HEK293T (cell line): Measurements from ENCODE around the gene FPR3.

Source experiments
- CTCF ChIA-PET: fragments of 350-600 bp; formaldehyde crosslinking; extraction: SDS; loops from one replicate; lab custom pipeline; 2021; ENCODE audit warnings: antibody characterized with exemption, inconsistent platforms; lab: Yijun Ruan, JAX
- POLR2A ChIA-PET: fragments of 350-600 bp; formaldehyde crosslinking; extraction: SDS; loops from one replicate; lab custom pipeline; 2020; ENCODE audit warnings: antibody characterized with exemption, inconsistent platforms; lab: Yijun Ruan, JAX
- DNase-seq: peaks from one replicate; pipeline ENCODE4 v3.0.0; 2012; ENCODE audit warnings: mixed read lengths; ENCODE audit errors: extremely low spot score
- ARNT ChIP-seq: fragments of 450-650 bp; IDR thresholded peaks from 2 replicates; pipeline ENCODE4 v1.6.1; 2017; ENCODE audit warnings: mild to moderate bottlenecking
- BHLHE40 ChIP-seq: fragments of 450-650 bp; IDR thresholded peaks from 2 replicates; pipeline ENCODE4 v1.6.1; 2016; ENCODE audit warnings: mild to moderate bottlenecking, moderate library complexity, borderline replicate concordance
- CTBP1 ChIP-seq: fragments of 450-650 bp; IDR thresholded peaks from 2 replicates; pipeline ENCODE4 v1.6.1; 2016; ENCODE audit warnings: borderline replicate concordance
- ELF4 ChIP-seq: fragments of 450-650 bp; IDR thresholded peaks from 2 replicates; pipeline ENCODE4 v1.6.1; 2017; ENCODE audit warnings: antibody characterized with exemption
- FOXA1 ChIP-seq: fragments of 450-650 bp; IDR thresholded peaks from 2 replicates; pipeline ENCODE4 v1.6.1; 2016; ENCODE audit warnings: mild to moderate bottlenecking
- FOXK2 ChIP-seq: fragments of 450-650 bp; IDR thresholded peaks from 2 replicates; pipeline ENCODE4 v1.6.1; 2016; ENCODE audit warnings: mild to moderate bottlenecking
- FOXM1 ChIP-seq: fragments of 450-650 bp; IDR thresholded peaks from 2 replicates; pipeline ENCODE4 v1.6.1; 2017; ENCODE audit warnings: mild to moderate bottlenecking, borderline replicate concordance
- HDGF ChIP-seq: fragments of 450-650 bp; IDR thresholded peaks from 2 replicates; pipeline ENCODE4 v1.6.1; 2017; ENCODE audit warnings: antibody characterized with exemption, borderline replicate concordance
- L3MBTL2 ChIP-seq: fragments of 450-650 bp; conservative IDR thresholded peaks from 2 replicates; pipeline ENCODE4 v1.6.1; 2016; ENCODE audit warnings: mild to moderate bottlenecking
- LEF1 ChIP-seq: fragments of 450-650 bp; IDR thresholded peaks from 2 replicates; pipeline ENCODE4 v1.6.1; 2017; ENCODE audit warnings: mild to moderate bottlenecking, borderline replicate concordance
- NFRKB ChIP-seq: fragments of 450-650 bp; IDR thresholded peaks from 2 replicates; pipeline ENCODE4 v1.6.1; 2016; ENCODE audit warnings: mild to moderate bottlenecking, moderate library complexity
- SP1 ChIP-seq: fragments of 450-650 bp; IDR thresholded peaks from 2 replicates; pipeline ENCODE4 v1.6.1; 2017
- SUZ12 ChIP-seq: fragments of 450-650 bp; IDR thresholded peaks from 2 replicates; pipeline ENCODE4 v1.6.1; 2016; ENCODE audit warnings: mild to moderate bottlenecking
- TARDBP ChIP-seq: fragments of 450-650 bp; IDR thresholded peaks from 2 replicates; pipeline ENCODE4 v1.6.1; 2016
- ZNF384 ChIP-seq: fragments of 450-650 bp; IDR thresholded peaks from 2 replicates; pipeline ENCODE4 v1.6.1; 2016
- TF ChIP-seq, protein P1 (sequence below): fragments of 450-650 bp; IDR thresholded peaks from 2 replicates; pipeline ENCODE4 v1.6.1; 2016

Gene FPR3

DNA sequence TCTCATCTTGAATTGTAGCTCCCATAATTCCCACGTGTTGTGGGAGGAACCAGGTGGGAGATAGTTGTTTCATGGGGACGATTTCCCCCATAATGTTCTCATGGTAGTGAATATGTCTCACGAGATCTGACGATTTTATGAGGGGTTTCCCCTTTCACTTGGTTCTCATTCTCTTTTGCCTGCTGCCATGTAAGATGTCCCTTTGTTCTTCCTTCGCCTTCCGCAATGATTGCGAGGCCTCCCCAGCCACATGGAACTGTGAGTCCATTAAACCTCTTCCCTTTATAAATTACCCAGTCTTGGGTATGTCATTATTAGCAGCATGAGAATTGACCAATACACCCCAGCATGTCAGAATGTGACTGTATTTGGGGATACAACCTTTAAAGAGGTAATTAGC is 39.4 kb upstream of the FPR3 start:
- DNase-seq = no peak
- ChIA-PET POLR2A (no interaction called here), CTCF (no interaction called here)
- no peak for TF ChIP-seq LEF1
- TF ChIP-seq ZNF384 = no peak
- TF ChIP-seq FOXA1 = no peak
- TF ChIP-seq FOXM1 = no peak
- no peak for TF ChIP-seq ELF4
- TF ChIP-seq BHLHE40 = no peak
- TF ChIP-seq SUZ12 = no peak
- TF ChIP-seq, protein P1, sequence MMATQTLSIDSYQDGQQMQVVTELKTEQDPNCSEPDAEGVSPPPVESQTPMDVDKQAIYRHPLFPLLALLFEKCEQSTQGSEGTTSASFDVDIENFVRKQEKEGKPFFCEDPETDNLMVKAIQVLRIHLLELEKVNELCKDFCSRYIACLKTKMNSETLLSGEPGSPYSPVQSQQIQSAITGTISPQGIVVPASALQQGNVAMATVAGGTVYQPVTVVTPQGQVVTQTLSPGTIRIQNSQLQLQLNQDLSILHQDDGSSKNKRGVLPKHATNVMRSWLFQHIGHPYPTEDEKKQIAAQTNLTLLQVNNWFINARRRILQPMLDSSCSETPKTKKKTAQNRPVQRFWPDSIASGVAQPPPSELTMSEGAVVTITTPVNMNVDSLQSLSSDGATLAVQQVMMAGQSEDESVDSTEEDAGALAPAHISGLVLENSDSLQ = no peak
- no peak for TF ChIP-seq HDGF
- no peak for TF ChIP-seq SP1
- no peak for TF ChIP-seq L3MBTL2
- TF ChIP-seq NFRKB = no peak
- TF ChIP-seq FOXK2 = no peak
- TF ChIP-seq ARNT = no peak
- no peak for TF ChIP-seq TARDBP
- TF ChIP-seq CTBP1 = no peak

DNA sequence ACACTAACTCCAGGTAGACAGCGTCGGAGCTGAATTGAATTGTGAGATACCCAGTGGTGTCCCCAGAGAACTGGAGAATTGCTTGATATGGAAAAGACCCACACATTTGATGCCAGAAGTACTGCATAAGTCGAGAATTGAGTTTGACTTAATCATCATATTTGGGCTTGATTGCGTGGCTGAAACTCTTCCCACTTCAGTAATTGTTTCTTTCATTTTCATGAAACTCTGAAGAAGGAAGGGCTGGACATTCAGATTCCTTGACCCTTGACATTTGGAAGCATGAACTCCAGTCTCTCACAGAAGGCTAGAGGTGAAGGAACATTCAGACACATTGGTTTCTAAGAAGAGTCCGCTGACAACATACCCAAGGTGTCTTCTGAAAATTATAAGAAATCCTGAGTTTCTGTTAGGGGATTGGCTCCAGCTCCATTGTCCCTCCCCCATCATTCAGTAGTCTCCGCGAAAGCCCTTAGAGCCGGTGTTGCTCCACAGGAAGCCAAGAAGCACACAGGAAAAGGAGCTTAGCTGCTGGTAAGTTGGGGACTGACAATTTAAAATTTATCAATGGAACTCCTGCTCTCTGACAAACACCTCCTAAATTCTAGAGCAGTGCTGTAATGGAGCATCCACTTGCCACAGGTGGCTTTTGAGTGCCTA is 34.1 kb upstream of the FPR3 start, which contains the start of gene FPR2:
Gene FPR2, plus strand, starts transcription at position 484 of the 660 bp plus-strand sequence. CDS start 7,479 bp downstream, outside the sequence.
- no peak for DNase-seq
- TF ChIP-seq ZNF384 (no peak), ELF4 (no peak), FOXK2 (no peak), SP1 (no peak), LEF1 (no peak), HDGF (no peak), CTBP1 (no peak), L3MBTL2 (no peak), TARDBP (no peak), SUZ12 (no peak), ARNT (no peak), FOXA1 (no peak), NFRKB (no peak), BHLHE40 (no peak), FOXM1 (no peak)
- TF ChIP-seq, protein P1 = no peak
- ChIA-PET POLR2A (no interaction called here), CTCF (no interaction called here)

DNA sequence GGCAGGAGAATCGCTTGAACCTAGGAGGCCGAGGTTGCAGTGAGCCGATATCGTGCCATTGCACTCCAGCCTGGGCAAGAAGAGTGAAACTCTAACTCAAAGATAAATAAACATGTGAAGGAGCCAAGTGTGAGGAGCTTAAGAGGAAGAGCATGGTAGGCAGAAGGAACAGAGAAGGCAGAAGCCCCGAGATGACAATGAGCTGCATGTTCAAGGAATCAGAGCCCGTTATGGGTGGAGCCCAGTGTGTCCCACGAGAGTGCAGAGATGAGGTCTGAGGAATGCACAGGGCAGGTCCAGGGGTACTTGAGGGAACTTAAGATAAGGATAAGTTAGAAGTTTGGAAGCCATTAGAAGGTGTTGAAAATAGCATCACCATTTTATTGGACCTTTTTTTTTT is 33.3 kb upstream of the FPR3 start:
- no peak for DNase-seq
- CTCF ChIA-PET = no interaction called here
- POLR2A ChIA-PET = no interaction called here
- TF ChIP-seq, protein P1 = no peak
- TF ChIP-seq TARDBP (no peak), SP1 (no peak), ZNF384 (no peak), LEF1 (no peak), FOXA1 (no peak), ELF4 (no peak), CTBP1 (no peak), L3MBTL2 (no peak), HDGF (no peak), BHLHE40 (no peak)

DNA sequence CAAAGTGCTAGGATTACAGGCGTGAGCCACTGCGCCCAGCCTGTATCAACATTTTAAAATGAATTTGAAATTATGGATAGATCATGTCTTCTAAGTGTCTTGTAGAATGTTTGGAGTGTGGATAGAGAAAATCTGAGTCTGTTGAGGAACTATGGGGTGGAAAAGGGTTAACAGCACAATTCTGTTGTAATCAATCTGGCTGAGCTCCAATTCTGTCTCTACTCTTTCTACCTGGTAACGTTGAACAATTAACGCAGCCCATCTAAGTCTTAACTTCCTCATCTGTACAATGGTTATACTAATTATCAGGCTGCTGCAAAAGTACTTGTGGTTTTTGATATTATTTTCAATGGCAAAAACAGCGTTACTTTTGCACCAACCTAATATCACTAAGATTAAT is 29.9 kb upstream of the FPR3 start:
- ChIA-PET CTCF (no interaction called here), POLR2A (no interaction called here)
- DNase-seq = no peak
- TF ChIP-seq SP1 (no peak), FOXM1 (no peak)
- TF ChIP-seq, protein P1 = no peak

DNA sequence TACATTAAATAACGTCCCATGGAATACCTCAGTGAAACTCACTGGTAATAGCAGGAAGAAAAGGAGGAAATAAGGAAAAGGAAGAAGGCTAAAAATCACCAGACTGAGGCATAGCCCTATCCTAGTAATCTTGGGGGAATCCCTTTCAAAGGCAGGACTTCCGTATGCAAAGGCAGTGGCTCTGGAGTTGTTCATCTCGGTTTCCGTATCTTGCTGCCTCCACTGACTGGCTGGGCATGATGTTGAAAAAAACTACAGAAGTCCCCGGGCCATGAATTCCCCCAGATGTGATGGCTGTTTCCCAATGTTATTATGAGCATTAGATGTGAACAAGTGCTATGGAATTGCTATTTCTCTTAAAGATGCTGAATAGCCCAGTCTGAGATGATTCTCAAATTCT is 28.5 kb upstream of the FPR3 start:
- TF ChIP-seq TARDBP (no peak), CTBP1 (no peak), SP1 (no peak), BHLHE40 (no peak), LEF1 (no peak), ELF4 (no peak), SUZ12 (no peak)
- DNase-seq = no peak
- ChIA-PET CTCF (no interaction called here), POLR2A (no interaction called here)
